ENCODE measurements around the gene PTPRQ. TPM values are rescaled to one million over a fixed set of nuclear protein-coding genes. Genes with fewer than 3 reads are reported as not detected.
A peak's percentile ranks its signal among the peaks of the same experiment; 100 is the strongest.

PTPRQ gene
- total and polyA plus RNA-seq, 4 donors = 0.26 to 11.7 (median 1.4) TPM

DNA sequence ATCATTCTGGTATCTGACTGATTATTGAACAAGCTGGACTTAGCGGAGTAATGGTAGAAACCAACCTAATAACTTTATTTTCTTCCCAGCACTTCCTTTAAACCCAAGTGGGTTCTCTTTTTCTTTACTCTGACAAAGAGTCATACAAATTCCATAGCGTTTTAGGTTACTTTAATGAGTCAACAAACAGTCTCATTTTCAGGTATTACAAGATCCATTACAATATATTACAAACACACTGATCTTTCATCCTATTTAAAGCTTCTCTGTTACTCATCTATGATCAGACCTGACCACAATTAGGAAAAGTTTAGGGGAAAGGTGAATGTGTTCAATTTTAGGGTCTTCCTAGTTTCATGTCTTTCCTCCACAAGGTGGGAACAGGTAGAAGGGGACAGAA lies 39.4 kb upstream of the PTPRQ start:
- TF ChIP-seq, protein P1, sequence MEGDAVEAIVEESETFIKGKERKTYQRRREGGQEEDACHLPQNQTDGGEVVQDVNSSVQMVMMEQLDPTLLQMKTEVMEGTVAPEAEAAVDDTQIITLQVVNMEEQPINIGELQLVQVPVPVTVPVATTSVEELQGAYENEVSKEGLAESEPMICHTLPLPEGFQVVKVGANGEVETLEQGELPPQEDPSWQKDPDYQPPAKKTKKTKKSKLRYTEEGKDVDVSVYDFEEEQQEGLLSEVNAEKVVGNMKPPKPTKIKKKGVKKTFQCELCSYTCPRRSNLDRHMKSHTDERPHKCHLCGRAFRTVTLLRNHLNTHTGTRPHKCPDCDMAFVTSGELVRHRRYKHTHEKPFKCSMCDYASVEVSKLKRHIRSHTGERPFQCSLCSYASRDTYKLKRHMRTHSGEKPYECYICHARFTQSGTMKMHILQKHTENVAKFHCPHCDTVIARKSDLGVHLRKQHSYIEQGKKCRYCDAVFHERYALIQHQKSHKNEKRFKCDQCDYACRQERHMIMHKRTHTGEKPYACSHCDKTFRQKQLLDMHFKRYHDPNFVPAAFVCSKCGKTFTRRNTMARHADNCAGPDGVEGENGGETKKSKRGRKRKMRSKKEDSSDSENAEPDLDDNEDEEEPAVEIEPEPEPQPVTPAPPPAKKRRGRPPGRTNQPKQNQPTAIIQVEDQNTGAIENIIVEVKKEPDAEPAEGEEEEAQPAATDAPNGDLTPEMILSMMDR (IDR thresholded peaks at IDR 0.05; ENCODE audit: control extremely low read depth, extremely low read depth) = no peak
- H3K9ac ChIP-seq (ENCODE audit: insufficient read depth in 1 of 2, low read length in 2 of 2) = no peak overlapping the region
- no peak overlapping the region for H3K27ac ChIP-seq (ENCODE audit: low read depth in 1 of 2, low read length in 1 of 2)
- WGBS, 2 donors = 67 to 77% methylated on average over 2 of the region's 2 CpGs
- no peak for ATAC-seq (ENCODE audit: insufficient read depth, low FRiP score)
- peaks cover 0 to 3% (median 0%) of the 10 kb centered on the region in 3 donors for H3K27me3 ChIP-seq (ENCODE audit: control insufficient read depth in 3 of 3, insufficient read depth in 3 of 3, low read length in 2 of 3)
- H3K4me1 ChIP-seq (ENCODE audit: control insufficient read depth in 5 of 5, insufficient read depth in 5 of 5, low read length in 5 of 5) = peaks cover 0 to 5% (median 0%) of the 10 kb centered on the region in 5 donors
- H3K4me3 ChIP-seq = no peak overlapping the region
- no peaks in the 10 kb centered on the region for H3K36me3 ChIP-seq (ENCODE audit: control insufficient read depth in 4 of 4, insufficient read depth in 4 of 4, low read length in 4 of 4)
- no peaks in the 10 kb centered on the region for H3K9me3 ChIP-seq (ENCODE audit: control insufficient read depth in 4 of 4, insufficient read depth in 3 of 4, low read length in 3 of 4)
- DNase-seq = no peak

DNA sequence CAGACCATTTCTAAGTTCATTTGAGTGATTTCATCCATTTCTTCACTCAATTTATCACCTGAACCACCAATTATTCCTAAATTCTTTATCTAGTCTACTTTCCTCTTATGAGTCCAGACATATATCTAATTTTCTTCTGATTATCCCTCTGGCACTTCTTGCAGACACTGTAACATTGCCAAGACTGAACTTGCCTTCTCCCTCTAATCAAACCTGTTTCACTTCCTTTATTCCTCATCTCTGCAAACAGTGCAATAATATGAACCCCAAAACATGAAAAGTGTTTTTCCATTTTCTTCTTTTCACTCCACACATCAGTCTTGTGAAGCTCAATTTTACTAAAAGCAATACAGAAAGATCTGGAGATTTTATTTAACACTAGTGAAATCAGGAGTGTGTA lies 37.8 kb upstream of the PTPRQ start:
- Histone ChIP-seq H3K4me1 (ENCODE audit: control insufficient read depth in 5 of 5, insufficient read depth in 5 of 5, low read length in 5 of 5) (no peaks in the 10 kb centered on the region), H3K4me3 (no peak overlapping the region), H3K9me3 (ENCODE audit: control insufficient read depth in 4 of 4, insufficient read depth in 3 of 4, low read length in 3 of 4) (no peaks in the 10 kb centered on the region), H3K27ac (ENCODE audit: low read depth in 1 of 2, low read length in 1 of 2) (no peak overlapping the region), H3K36me3 (ENCODE audit: control insufficient read depth in 4 of 4, insufficient read depth in 4 of 4, low read length in 4 of 4) (no peaks in the 10 kb centered on the region), H3K9ac (ENCODE audit: insufficient read depth in 1 of 2, low read length in 2 of 2) (no peak overlapping the region), H3K27me3 (ENCODE audit: control insufficient read depth in 3 of 3, insufficient read depth in 3 of 3, low read length in 2 of 3) (peaks cover 0 to 3% (median 0%) of the 10 kb centered on the region in 3 donors)
- ATAC-seq (ENCODE audit: insufficient read depth, low FRiP score) = no peak
- no peak for DNase-seq
- TF ChIP-seq, protein P1 (IDR thresholded peaks at IDR 0.05; ENCODE audit: control extremely low read depth, extremely low read depth) = no peak

DNA sequence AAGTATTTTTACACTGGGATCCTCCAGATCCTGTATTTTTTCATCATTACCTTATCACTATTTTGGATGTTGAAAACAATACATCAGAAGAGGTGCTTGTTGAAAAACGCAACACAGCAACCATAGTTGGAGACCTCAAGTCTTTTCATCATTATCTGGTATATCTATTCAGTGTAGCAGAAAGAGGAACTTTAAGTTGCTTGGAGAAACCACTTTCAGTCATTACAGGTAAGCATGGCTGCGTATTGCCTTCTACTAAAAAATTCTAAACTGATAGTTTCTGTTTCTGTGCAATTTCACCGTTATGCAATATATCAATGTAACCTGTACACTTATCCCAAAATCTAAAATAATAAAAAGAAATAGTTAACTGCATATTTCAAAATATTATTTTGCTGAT lies 32.2 kb upstream of the PTPRQ start:
- no peak for ATAC-seq (ENCODE audit: insufficient read depth, low FRiP score)
- Histone ChIP-seq H3K27ac (ENCODE audit: low read depth in 1 of 2, low read length in 1 of 2) (no peak overlapping the region), H3K4me1 (ENCODE audit: control insufficient read depth in 5 of 5, insufficient read depth in 5 of 5, low read length in 5 of 5) (no peaks in the 10 kb centered on the region), H3K9ac (ENCODE audit: insufficient read depth in 1 of 2, low read length in 2 of 2) (no peak overlapping the region), H3K27me3 (ENCODE audit: control insufficient read depth in 3 of 3, insufficient read depth in 3 of 3, low read length in 2 of 3) (no peaks in the 10 kb centered on the region), H3K9me3 (ENCODE audit: control insufficient read depth in 4 of 4, insufficient read depth in 3 of 4, low read length in 3 of 4) (no peaks in the 10 kb centered on the region), H3K4me3 (no peak overlapping the region), H3K36me3 (ENCODE audit: control insufficient read depth in 4 of 4, insufficient read depth in 4 of 4, low read length in 4 of 4) (no peaks in the 10 kb centered on the region)
- no peak for DNase-seq
- TF ChIP-seq, protein P1 (IDR thresholded peaks at IDR 0.05; ENCODE audit: control extremely low read depth, extremely low read depth) = no peak
- WGBS, 2 donors = 35 to 48% methylated on average over 3 of the region's 3 CpGs

DNA sequence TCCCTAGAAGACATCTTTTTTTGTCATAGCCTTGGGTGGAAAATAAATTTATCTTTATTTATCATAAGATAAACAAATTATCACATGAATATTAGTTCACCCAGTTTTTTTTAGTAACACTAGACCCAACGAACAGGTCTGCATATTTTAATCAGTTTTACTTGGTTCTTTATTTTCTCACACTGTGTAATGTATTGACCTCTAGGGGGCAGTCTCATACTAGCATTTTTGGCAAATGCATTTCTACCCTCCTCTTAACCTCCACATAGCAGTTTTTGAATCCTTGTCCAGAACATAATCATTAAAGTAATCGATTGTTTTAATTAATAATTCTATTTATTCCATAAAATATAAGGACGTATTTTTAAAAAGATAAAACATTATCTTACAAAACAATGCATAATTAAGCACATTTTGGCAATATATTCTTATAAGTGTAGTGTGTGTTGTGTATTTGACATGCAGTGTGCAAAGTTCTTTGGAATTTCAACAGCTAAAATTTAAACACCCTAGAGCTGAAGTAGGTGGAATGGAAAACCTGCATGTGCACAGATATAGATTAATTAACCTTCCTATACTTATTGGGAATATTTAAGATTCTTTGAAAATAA lies 31.6 kb upstream of the PTPRQ start:
- Histone ChIP-seq H3K9me3 (ENCODE audit: control insufficient read depth in 4 of 4, insufficient read depth in 3 of 4, low read length in 3 of 4) (no peaks in the 10 kb centered on the region), H3K27ac (ENCODE audit: low read depth in 1 of 2, low read length in 1 of 2) (no peak overlapping the region), H3K9ac (ENCODE audit: insufficient read depth in 1 of 2, low read length in 2 of 2) (no peak overlapping the region), H3K27me3 (ENCODE audit: control insufficient read depth in 3 of 3, insufficient read depth in 3 of 3, low read length in 2 of 3) (no peaks in the 10 kb centered on the region), H3K36me3 (ENCODE audit: control insufficient read depth in 4 of 4, insufficient read depth in 4 of 4, low read length in 4 of 4) (no peaks in the 10 kb centered on the region), H3K4me3 (no peak overlapping the region), H3K4me1 (ENCODE audit: control insufficient read depth in 5 of 5, insufficient read depth in 5 of 5, low read length in 5 of 5) (no peaks in the 10 kb centered on the region)
- DNase-seq (peak in 2 of 3 donors; percentile 68 to 79), ATAC-seq (ENCODE audit: insufficient read depth, low FRiP score) (peak; percentile 62)
- TF ChIP-seq, protein P1 (IDR thresholded peaks at IDR 0.05; ENCODE audit: control extremely low read depth, extremely low read depth) = peak; percentile 43
- 3 to 5% methylated on average over 3 of the region's 3 CpGs for WGBS, 2 donors
